Retina (tissue), 1 donor: ENCODE measurements around the gene RPS14.

Experiments used
- DNase-seq: peaks from one replicate; pipeline ENCODE4 v3.0.0-alpha.2; 2016

The RPS14 gene

GRCh38 chr5:150398722-150399523 is 50.6 kb downstream of the RPS14 start:
- no peak for DNase-seq

GRCh38 chr5:150397782-150398721 is 51.5 kb downstream of the RPS14 start:
- no peak for DNase-seq

- DNase-seq = no peak
Observed at GRCh38 chr5:150397146-150397781, 52.3 kb downstream of the RPS14 start.

GRCh38 chr5:150396267-150396666 is 53.3 kb downstream of the RPS14 start:
- DNase-seq = no peak

GRCh38 chr5:150395688-150395975 is 53.9 kb downstream of the RPS14 start:
- no peak for DNase-seq

GRCh38 chr5:150394912-150395687 is 54.4 kb downstream of the RPS14 start:
- DNase-seq = no peak

GRCh38 chr5:150394131-150394530 is 55.4 kb downstream of the RPS14 start:
- DNase-seq = no peak

- DNase-seq = no peak
Observed at GRCh38 chr5:150393096-150393645, 56.4 kb downstream of the RPS14 start.

GRCh38 chr5:150392680-150393079 is 56.9 kb downstream of the RPS14 start:
- no peak for DNase-seq
